MM.1S (cell line): ENCODE data around the gene SRRM2.

Experiments used
- CTCF ChIP-seq: fragments of 300-600 bp; sonication (generic); IDR thresholded peaks from 2 replicates; pipeline ENCODE4 v1.5.1; 2016; ENCODE audit warnings: antibody characterized with exemption, low read length, mixed read lengths
- EZH2 ChIP-seq: fragments of 300-600 bp; sonication (generic); optimal IDR thresholded peaks from 2 replicates; pipeline ENCODE3; 2017; ENCODE audit warnings: low read depth, mild to moderate bottlenecking, antibody characterized with exemption, low read length, mixed read lengths

- TF ChIP-seq EZH2: no peak
- no peak for TF ChIP-seq CTCF
Observed at GRCh38 chr16:2739625-2740430, 12.6 kb upstream of the SRRM2 start.
